GM12878 (cell line): Measurements from ENCODE around the gene GRB10.

Experiments used
- CTCF ChIP-seq, 3 experiments: IDR thresholded peaks in 2 of 3; conservative IDR thresholded peaks in 1 of 3; 2 replicates each; pipeline ENCODE4 v1.5.1; 2011; ENCODE audit warnings: low read depth in 3 of 3, low read length in 3 of 3, mild to moderate bottlenecking in 3 of 3, control low read depth in 2 of 3, moderate library complexity in 2 of 3, inconsistent platforms in 1 of 3, mixed read lengths in 1 of 3; ENCODE audit not compliant: control insufficient read depth in 2 of 3, insufficient read depth in 1 of 3; ENCODE audit errors: extremely low read depth in 1 of 3
- POLR2A ChIP-seq: IDR thresholded peaks from 2 replicates; pipeline ENCODE4 v1.6.1; 2011; ENCODE audit warnings: low read depth, mild to moderate bottlenecking, low read length
- SREBF1 ChIP-seq: IDR thresholded peaks from 2 replicates; pipeline ENCODE4 v1.6.1; 2012; ENCODE audit warnings: mild to moderate bottlenecking, low read length
- YY1 ChIP-seq: IDR thresholded peaks from 2 replicates; pipeline ENCODE4 v1.6.1; 2011; ENCODE audit warnings: low read depth, mild to moderate bottlenecking, low read length

- TF ChIP-seq SREBF1 = no peak
- TF ChIP-seq CTCF (IDR thresholded peaks at IDR 0.05 in 2 of 3, conservative IDR thresholded peaks at IDR 0.05 in 1 of 3; ENCODE audit: control insufficient read depth in 2 of 3, extremely low read depth in 1 of 3, insufficient read depth in 1 of 3, low read depth in 3 of 3, low read length in 3 of 3) = no peak
- TF ChIP-seq YY1 = no peak
- no peak for TF ChIP-seq POLR2A
Observed at GRCh38 chr7:50667338-50667737, 115.4 kb downstream of the GRB10 start.
